ENCODE results near the gene LHPP.

The LHPP gene

GRCh38 chr10:124560377-124561105 is 98.9 kb downstream of the LHPP start:
- H3K27ac ChIP-seq: no peak overlapping the region
- in situ Hi-C loops (cut with HindIII; ENCODE audit: low pct_ligation_motif_present, low sequenced_read_pairs): no loop called here
- H3K4me3 ChIP-seq (ENCODE audit: low read depth, low read length): no peak overlapping the region
- DNase-seq: peak; percentile 71
- H3K36me3 ChIP-seq (replicated peaks): no peaks in the 10 kb centered on the region
- no peaks in the 10 kb centered on the region for H3K27me3 ChIP-seq (replicated peaks)
- TF ChIP-seq CTCF (IDR thresholded peaks at IDR 0.05; ENCODE audit: low read depth, low read length, missing control alignments): peak; percentile 10

DNA sequence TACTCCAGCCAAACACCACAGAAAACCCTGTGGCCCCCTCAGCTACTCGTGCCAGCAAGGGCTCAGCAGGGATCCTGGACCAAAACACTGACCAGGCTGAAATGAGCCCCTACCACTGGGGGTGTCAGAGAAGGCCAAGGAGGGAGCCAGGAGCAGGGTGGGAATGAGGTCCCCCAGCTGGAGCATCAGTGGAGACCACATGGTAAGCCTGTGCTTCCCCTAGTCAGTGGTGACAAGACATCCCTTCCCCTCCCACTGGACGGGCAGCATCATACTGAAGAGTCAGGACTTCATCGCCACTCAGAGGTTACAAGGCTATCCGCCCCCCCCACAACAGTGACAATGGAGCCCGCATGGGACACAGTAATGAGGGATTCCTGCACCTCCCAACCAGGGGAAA is 99.6 kb downstream of the LHPP start:
- no peak for DNase-seq
- in situ Hi-C loops (cut with HindIII; ENCODE audit: low pct_ligation_motif_present, low sequenced_read_pairs): no loop called here
- Histone ChIP-seq H3K27ac (no peak overlapping the region), H3K36me3 (replicated peaks) (no peaks in the 10 kb centered on the region), H3K27me3 (replicated peaks) (peaks cover 4% of the 10 kb centered on the region), H3K4me3 (ENCODE audit: low read depth, low read length) (no peak overlapping the region)
- no peak for TF ChIP-seq CTCF (IDR thresholded peaks at IDR 0.05; ENCODE audit: low read depth, low read length, missing control alignments)

DNA sequence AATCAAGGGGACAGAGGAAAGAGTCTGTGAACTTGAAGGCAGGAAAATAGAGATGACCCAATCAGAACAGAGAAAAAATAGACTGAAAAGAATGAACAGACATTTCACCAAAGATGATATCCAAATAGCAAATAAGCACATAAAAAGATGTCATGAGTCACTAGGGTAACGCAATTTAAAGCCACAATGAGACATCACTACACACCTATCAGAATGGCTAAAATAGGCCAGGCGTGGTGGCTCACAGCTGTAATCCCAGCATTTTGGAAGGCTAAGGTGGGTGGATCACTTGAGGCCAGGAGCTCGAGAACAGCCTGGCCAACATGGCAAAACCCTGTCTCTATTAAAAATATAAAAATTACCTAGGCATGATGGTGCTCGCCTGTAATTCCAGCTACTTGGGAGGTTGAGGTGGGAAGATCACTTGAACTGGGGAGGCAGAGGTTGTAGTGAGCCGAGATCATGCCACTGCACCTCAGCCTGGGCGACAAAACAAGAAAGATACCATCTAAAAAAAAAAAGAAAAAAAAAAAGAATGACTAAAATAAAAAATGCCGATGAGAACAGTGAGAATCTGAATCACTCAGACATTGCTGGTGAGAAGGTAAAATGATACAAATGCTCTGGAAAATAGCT is 100.9 kb downstream of the LHPP start:
- no peaks in the 10 kb centered on the region for H3K36me3 ChIP-seq (replicated peaks)
- no peak for DNase-seq
- in situ Hi-C loops (cut with HindIII; ENCODE audit: low pct_ligation_motif_present, low sequenced_read_pairs): no loop called here
- peaks cover 4% of the 10 kb centered on the region for H3K27me3 ChIP-seq (replicated peaks)
- no peak for TF ChIP-seq CTCF (IDR thresholded peaks at IDR 0.05; ENCODE audit: low read depth, low read length, missing control alignments)
- no peak overlapping the region for H3K4me3 ChIP-seq (ENCODE audit: low read depth, low read length)
- H3K27ac ChIP-seq: no peak overlapping the region

GRCh38 chr10:124563320-124564040 is 101.9 kb downstream of the LHPP start:
- H3K27me3 ChIP-seq (replicated peaks): peaks cover 4% of the 10 kb centered on the region
- in situ Hi-C loops (cut with HindIII; ENCODE audit: low pct_ligation_motif_present, low sequenced_read_pairs): no loop called here
- TF ChIP-seq CTCF (IDR thresholded peaks at IDR 0.05; ENCODE audit: low read depth, low read length, missing control alignments): no peak
- H3K27ac ChIP-seq: no peak overlapping the region
- DNase-seq: no peak
- no peak overlapping the region for H3K4me3 ChIP-seq (ENCODE audit: low read depth, low read length)
- H3K36me3 ChIP-seq (replicated peaks): no peaks in the 10 kb centered on the region

DNA sequence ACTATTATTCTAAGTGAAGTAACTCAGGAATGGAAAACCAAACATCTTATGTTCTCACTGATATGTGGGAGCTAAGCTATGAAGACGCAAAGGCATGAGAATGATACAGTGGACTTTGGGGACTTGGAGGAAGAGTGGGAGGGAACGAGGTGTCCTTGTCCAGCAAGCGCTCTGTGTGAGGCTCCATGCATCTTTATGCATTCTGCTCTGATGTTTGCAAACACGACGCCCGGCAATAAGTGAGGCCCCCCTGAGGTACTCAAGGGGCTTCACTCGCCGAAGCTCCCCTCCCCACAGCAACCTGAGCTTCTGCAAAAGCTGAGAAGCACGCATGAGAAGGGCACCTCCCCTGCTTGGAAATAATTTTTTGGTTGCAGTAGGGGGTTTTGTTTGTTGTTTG is 103.3 kb downstream of the LHPP start:
- DNase-seq: no peak
- H3K27me3 ChIP-seq (replicated peaks): peaks cover 4% of the 10 kb centered on the region
- in situ Hi-C loops (cut with HindIII; ENCODE audit: low pct_ligation_motif_present, low sequenced_read_pairs): no loop called here
- no peak for TF ChIP-seq CTCF (IDR thresholded peaks at IDR 0.05; ENCODE audit: low read depth, low read length, missing control alignments)
- H3K27ac ChIP-seq: no peak overlapping the region
- no peaks in the 10 kb centered on the region for H3K36me3 ChIP-seq (replicated peaks)
- H3K4me3 ChIP-seq (ENCODE audit: low read depth, low read length): no peak overlapping the region
